Mucosa of rectum (tissue), 2 donors: ENCODE results near the gene ITPKA.
A peak's percentile ranks its signal among the peaks of the same experiment; 100 is the strongest.

ENCODE experiments used
- H3K27ac ChIP-seq, 2 donors: one replicate each; pipeline ENCODE4 v1.7.0; 2013; ENCODE audit warnings: inconsistent platforms in 2 of 2, low read depth in 2 of 2, low read length in 2 of 2
- H3K27me3 ChIP-seq, 2 donors: one replicate each; pipeline ENCODE4 v1.7.0; 2013; ENCODE audit warnings: low read length in 2 of 2; ENCODE audit not compliant: control insufficient read depth in 2 of 2, insufficient read depth in 2 of 2
- H3K36me3 ChIP-seq, 2 donors: one replicate each; pipeline ENCODE4 v1.7.0; 2013; ENCODE audit warnings: low read length in 2 of 2; ENCODE audit not compliant: control insufficient read depth in 2 of 2, insufficient read depth in 2 of 2
- H3K4me1 ChIP-seq, 2 donors: one replicate each; pipeline ENCODE4 v1.7.0; 2013; ENCODE audit warnings: low read length in 2 of 2, mild to moderate bottlenecking in 1 of 2; ENCODE audit not compliant: control insufficient read depth in 2 of 2, insufficient read depth in 2 of 2
- H3K4me3 ChIP-seq, 2 donors: one replicate each; pipeline ENCODE4 v1.7.0; 2013; ENCODE audit warnings: low read length in 2 of 2
- H3K9ac ChIP-seq, 2 donors: one replicate each; pipeline ENCODE4 v1.7.0; 2013; ENCODE audit warnings: low read length in 2 of 2, low read depth in 1 of 2, mild to moderate bottlenecking in 1 of 2
- H3K9me3 ChIP-seq, 2 donors: one replicate each; pipeline ENCODE4 v1.7.0; 2013; ENCODE audit warnings: low read length in 2 of 2; ENCODE audit not compliant: control insufficient read depth in 2 of 2
- donor health status: healthy.
- donor health status: Normal muscosa, but diverticular disease.

ITPKA gene

GRCh38 chr15:41474941-41475340 lies 18.7 kb upstream of the ITPKA start:
- peaks cover 48 to 61% of the 10 kb centered on the region in 2 donors for H3K36me3 ChIP-seq
- peak overlapping the region in 1 of 2 donors; percentile 14 for H3K9ac ChIP-seq
- H3K4me3 ChIP-seq = peak overlapping the region in 1 of 2 donors; percentile 34
- no peaks in the 10 kb centered on the region for H3K9me3 ChIP-seq
- H3K27ac ChIP-seq = peak overlapping the region; percentile 78 to 86
- H3K4me1 ChIP-seq = peaks cover 10 to 17% of the 10 kb centered on the region in 2 donors
- H3K27me3 ChIP-seq = no peaks in the 10 kb centered on the region

DNA sequence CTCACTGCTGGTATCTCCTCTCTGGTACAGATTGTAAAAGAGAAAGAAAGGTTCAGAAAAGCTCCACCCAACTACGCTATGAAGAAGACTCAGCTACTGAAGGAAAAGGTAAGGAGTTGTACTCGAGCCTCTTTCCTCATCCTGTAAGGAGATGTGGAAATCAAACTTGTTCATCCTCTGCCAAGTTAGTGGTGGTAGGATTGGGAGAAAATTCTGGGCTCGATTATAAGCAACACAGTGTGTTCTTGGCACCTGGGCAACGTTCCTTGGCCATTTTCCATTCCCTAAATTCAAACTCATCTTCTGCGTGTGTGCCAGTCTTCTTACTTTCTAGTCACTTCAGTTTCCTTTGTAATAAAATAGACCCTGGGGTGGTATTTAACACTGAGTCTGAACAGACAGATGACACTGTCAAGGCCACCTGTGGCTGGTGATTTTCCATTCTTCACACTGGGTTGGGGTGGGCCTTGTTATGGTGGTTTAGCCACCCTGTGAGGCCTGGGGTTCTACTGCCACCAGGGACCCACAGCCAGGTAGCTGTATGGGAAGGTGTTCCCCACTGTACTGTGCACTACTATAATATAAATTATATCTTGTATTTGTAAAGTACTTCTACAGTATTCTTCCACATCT lies 17.1 kb upstream of the ITPKA start:
- Histone ChIP-seq H3K9me3 (no peaks in the 10 kb centered on the region), H3K9ac (no peak overlapping the region), H3K27me3 (no peaks in the 10 kb centered on the region), H3K4me3 (no peak overlapping the region), H3K27ac (no peak overlapping the region), H3K4me1 (peaks cover 19 to 31% of the 10 kb centered on the region in 2 donors), H3K36me3 (peaks cover 35 to 64% of the 10 kb centered on the region in 2 donors)

DNA sequence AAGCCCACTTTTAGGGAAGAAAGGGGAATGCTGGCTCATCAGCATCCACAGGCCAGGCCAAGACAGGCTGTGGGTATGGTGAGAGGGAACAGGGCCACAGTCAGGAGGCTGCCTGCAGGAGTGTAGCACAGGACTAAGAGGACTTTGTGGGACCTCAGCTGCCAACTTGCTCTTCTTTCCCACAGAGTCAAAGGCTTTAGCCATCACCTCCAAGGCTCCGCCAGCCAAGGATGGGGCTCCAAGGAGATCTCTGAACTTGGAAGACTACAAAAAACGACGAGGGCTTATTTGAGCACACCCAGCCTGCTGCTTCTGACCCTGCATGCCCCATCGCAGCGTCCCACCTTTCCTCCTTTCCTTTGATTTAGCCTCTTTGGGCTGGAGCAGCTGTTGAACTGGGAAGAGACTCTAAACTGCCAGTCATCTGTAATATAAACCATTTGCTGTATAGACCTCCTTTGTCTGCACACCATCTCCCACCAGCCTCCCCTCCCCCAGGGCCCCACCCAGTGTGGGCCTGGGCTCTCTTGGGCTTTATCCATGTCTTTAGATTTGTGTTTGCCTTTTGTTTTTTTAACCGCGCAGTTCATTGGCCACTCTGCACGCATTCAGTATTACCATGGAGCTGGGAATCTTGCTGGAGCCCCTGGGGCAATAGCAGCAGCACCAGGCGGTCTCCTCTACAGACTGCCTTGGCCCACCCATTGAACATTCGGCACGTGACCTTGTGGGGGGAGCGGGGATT lies 13.1 kb upstream of the ITPKA start:
- H3K9me3 ChIP-seq = no peaks in the 10 kb centered on the region
- no peaks in the 10 kb centered on the region for H3K27me3 ChIP-seq
- peaks cover 23 to 33% of the 10 kb centered on the region in 2 donors for H3K4me1 ChIP-seq
- H3K4me3 ChIP-seq = no peak overlapping the region
- H3K9ac ChIP-seq = no peak overlapping the region
- peaks cover 31 to 53% of the 10 kb centered on the region in 2 donors for H3K36me3 ChIP-seq
- no peak overlapping the region for H3K27ac ChIP-seq

DNA sequence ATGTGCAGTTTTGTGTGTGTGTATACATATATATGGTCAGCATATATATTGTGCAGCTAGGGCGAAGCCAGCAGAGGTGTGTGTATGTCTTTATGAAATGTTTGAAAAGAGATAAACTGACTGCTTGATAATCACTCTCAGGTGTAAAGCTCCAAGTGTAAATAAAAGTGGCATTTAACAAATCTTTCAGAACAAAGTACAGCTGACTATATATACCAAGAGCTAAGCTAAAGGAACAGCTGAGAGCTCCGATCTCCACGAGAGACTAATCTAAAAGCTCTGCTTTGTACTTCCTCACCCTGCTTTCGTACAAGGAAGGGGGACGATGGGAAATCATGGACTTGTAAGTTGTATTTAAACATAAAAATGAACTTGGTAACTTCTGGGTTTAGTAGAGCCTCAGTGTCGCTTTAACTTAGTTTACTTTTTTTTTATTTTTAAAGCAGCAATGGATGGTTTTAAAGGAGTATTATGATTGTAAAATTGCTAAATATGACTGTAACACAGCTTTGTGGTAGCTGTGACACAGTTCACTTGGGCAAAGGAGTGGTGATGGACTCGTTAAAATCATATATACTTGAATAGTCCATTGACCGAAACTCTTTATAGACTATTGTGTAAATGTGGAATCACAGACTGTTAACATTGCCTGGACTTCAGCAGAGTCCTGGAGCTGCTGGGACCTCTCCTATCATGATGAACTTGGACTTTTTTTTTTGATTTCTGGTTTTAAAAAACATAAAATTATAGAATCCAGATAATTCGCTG lies 11.4 kb upstream of the ITPKA start:
- peaks cover 23 to 39% of the 10 kb centered on the region in 2 donors for H3K4me1 ChIP-seq
- H3K9ac ChIP-seq = no peak overlapping the region
- H3K36me3 ChIP-seq = peaks cover 14 to 37% of the 10 kb centered on the region in 2 donors
- no peaks in the 10 kb centered on the region for H3K27me3 ChIP-seq
- H3K9me3 ChIP-seq = no peaks in the 10 kb centered on the region
- peak overlapping the region in 1 of 2 donors; percentile 32 for H3K4me3 ChIP-seq
- peak overlapping the region; percentile 74 to 82 for H3K27ac ChIP-seq

DNA sequence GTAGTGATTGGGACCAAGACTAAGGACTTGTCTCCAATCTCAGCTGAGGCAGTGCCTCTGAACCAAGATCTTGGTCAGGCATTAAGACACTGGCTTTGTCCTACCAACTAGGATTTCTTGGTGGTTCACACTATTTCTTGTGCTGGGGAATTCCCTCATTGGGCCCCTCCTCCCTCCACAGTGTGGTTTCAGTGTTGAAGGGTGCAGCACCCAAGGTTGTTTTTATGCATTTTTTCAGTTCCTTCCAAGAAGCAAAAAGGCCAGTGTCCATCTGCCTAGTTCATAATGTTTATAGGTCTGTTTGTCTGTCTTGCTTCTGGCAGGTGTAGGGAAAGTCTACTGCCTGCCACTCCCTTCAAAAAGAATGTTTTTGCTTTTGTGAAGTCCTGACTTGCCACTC lies 10.6 kb upstream of the ITPKA start:
- peak overlapping the region; percentile 74 to 82 for H3K27ac ChIP-seq
- H3K9ac ChIP-seq = peak overlapping the region in 1 of 2 donors; percentile 33
- no peaks in the 10 kb centered on the region for H3K27me3 ChIP-seq
- peak overlapping the region; percentile 9 to 32 for H3K4me3 ChIP-seq
- no peaks in the 10 kb centered on the region for H3K9me3 ChIP-seq
- peaks cover 8 to 31% of the 10 kb centered on the region in 2 donors for H3K36me3 ChIP-seq
- H3K4me1 ChIP-seq = peaks cover 29 to 47% of the 10 kb centered on the region in 2 donors

DNA sequence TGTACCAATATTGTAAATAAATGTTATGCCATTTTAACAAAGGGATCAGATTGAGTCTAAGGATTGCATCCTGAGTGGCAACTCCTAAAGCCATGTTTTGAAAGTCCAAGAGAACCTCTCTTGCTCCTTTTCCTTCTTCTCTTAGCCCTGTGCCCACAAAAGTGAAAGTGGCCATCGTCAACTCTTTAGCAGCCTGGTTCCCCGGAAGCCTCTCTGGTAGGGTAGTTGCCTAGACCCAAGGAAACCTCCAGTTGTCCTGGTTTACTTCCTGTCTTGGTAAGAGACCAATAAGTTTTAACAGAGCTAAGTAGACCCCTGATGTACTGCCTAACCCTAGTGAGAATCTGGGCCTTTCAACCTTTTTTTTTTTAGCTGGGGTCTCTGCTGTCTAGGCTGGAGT lies 10.2 kb upstream of the ITPKA start:
- H3K9ac ChIP-seq = peak overlapping the region in 1 of 2 donors; percentile 33
- H3K4me1 ChIP-seq = peaks cover 30 to 48% of the 10 kb centered on the region in 2 donors

GRCh38 chr15:41484937-41485625 lies 8.6 kb upstream of the ITPKA start:
- Histone ChIP-seq H3K27ac (no peak overlapping the region), H3K36me3 (peaks cover 0 to 15% of the 10 kb centered on the region in 2 donors), H3K27me3 (no peaks in the 10 kb centered on the region), H3K9ac (no peak overlapping the region), H3K9me3 (no peaks in the 10 kb centered on the region), H3K4me3 (no peak overlapping the region), H3K4me1 (peaks cover 30 to 48% of the 10 kb centered on the region in 2 donors)

More for the DNA sequence above, 10.2 kb upstream of the ITPKA start:
- H3K36me3 ChIP-seq = peaks cover 8 to 28% of the 10 kb centered on the region in 2 donors
- H3K4me3 ChIP-seq = peak overlapping the region in 1 of 2 donors; percentile 32
- H3K27ac ChIP-seq = peak overlapping the region; percentile 74 to 82
- no peaks in the 10 kb centered on the region for H3K27me3 ChIP-seq
- no peaks in the 10 kb centered on the region for H3K9me3 ChIP-seq

GRCh38 chr15:41486286-41486685 lies 7.4 kb upstream of the ITPKA start:
- Histone ChIP-seq H3K9me3 (no peaks in the 10 kb centered on the region), H3K27ac (peak overlapping the region in 1 of 2 donors; percentile 59), H3K4me1 (peaks cover 23 to 37% of the 10 kb centered on the region in 2 donors), H3K36me3 (peaks cover 0 to 4% of the 10 kb centered on the region in 2 donors), H3K9ac (no peak overlapping the region), H3K27me3 (peaks cover 0 to 3% of the 10 kb centered on the region in 2 donors), H3K4me3 (no peak overlapping the region)

DNA sequence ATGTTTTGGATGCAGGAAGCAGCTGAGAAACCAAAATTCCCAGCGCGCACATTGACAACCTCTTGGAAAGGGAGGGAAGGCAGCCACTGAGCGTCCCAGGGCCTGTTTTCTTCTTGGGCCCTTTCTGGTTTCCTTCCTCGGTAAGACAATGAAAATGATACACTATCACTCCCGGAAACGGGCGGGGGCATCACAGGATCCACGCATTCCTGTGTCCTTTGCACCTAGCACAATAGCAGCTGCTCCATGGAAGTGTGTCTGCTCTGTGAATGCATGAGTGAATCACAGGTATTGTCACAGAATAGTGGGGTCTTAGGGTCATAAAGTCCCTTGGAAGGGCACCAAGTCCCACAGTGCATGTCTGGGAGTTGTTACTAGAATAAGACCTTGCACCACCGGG lies 6.3 kb upstream of the ITPKA start:
- H3K9ac ChIP-seq = no peak overlapping the region
- peaks cover 19 to 38% of the 10 kb centered on the region in 2 donors for H3K4me1 ChIP-seq
- peaks cover 0 to 3% of the 10 kb centered on the region in 2 donors for H3K27me3 ChIP-seq
- no peaks in the 10 kb centered on the region for H3K36me3 ChIP-seq
- no peaks in the 10 kb centered on the region for H3K9me3 ChIP-seq
- H3K27ac ChIP-seq = peak overlapping the region; percentile 3 to 59
- no peak overlapping the region for H3K4me3 ChIP-seq
